GM12892 (cell line): ENCODE data around the gene SPCS3.

Source experiments
- POLR2A ChIP-seq: IDR thresholded peaks from 2 replicates; pipeline ENCODE4 v1.6.1; 2011; ENCODE audit warnings: low read depth, low read length, control low read depth
- POLR2AphosphoS5 ChIP-seq: IDR thresholded peaks from 2 replicates; pipeline ENCODE4 v1.6.1; 2011; ENCODE audit warnings: low read depth, low read length, control low read depth

- TF ChIP-seq POLR2A, result no peak
- TF ChIP-seq POLR2AphosphoS5, result no peak
Measured at GRCh38 chr4:176276710-176277109, 43.1 kb upstream of the SPCS3 start.
